GM21528 (cell line): ENCODE results near the gene ZFP1.

Experiments
- ATAC-seq: cut with Tn5 transposase; IDR thresholded peaks from one replicate; pipeline ENCODE4 v1.9.1; 2021; ENCODE audit warnings: mild to moderate bottlenecking, moderate library complexity; ENCODE audit not compliant: unreplicated experiment, low FRiP score

The ZFP1 gene

DNA sequence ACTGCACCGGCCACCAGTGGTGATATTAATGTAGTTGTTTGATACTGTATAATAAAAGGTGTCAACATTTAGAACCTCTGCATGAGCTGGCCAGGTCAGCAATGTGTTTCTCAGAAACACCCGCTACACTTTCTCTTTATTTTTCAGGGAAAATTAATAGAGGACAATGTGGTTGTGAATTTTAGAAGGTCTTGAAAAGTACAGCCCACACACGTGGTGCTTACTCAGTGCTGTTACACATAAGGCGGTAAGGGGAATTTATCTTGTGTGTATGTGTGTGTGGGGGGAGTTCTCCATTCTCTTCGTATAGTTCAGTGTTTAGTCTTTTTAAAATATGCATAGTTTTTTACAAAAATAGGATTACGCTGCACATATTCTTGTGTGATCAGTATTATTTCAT, 4.4 kb upstream of the ZFP1 start:
- no peak for ATAC-seq

DNA sequence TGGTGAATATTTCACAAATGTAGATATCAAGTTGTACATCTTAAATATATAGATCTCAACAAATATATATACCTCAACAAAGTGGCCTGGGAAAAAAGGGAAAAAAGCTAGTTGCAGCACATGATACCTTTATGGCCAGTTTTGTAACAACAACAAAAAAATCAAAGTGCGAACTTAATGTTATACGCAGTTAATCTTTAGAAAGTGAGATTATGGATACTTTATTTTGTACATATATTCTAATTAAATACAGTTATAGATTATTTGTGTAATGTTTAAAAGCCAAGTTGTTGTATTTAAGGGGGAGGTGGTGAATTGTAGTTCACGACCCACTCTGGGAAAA, 385 bp upstream of the ZFP1 start:
- ATAC-seq: no peak

DNA sequence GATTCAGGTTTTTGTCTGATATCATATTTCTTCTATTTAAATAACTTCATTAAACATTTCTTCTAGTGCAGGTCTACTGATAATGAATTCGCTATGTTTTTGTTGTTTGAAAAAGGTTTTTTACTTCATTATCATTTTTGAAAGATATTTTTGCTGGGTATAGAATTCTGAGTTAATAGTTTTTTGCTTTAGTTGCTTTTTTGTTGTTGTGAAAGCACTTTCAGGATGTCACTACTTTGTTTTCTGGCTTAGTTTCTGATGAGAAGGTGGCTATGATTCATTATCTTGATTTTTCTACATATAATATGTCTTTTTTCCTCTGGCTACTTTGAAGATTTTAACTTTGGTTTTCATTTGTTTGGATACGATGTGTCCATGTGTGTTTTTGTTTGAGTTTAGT, 3.5 kb downstream of the ZFP1 start:
- no peak for ATAC-seq

DNA sequence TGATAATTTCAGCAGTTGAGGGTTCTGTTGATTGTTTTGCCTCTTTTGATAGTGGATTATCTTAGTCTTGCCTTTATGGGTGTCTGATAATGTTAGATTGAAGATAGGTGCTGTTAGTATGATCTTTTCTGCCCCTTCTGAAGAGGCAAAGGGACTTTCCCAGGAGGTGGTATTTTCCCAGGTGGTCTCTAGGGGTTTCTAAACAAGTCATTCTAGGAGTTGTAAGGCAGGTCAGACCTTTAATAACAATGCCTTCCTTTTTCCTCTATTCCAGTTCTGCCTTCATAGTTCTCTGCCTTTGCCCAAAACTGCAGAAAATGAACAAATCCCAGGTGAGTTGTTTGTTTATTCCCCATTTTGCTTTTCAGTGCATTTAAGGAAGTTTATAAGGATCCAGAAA, 4.3 kb downstream of the ZFP1 start:
- ATAC-seq: no peak

DNA sequence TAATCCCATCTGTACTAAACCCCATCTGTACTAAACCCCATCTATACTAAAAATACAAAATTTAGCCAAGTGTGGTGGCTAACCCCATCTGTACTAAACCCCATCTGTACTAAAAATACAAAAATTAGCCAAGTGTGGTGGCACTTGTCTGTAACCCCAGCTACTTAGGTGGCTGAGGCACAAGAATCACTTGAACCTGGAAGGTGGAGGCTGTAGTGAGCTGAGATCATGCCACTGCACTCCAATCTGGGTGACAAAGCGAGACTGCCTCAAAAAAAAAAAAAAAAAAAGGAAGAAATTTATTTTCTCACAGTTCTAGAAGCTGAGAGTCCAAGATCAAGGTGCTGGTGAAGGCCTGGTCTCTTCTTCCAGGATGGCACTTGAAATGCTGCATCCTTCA, 12.1 kb downstream of the ZFP1 start:
- no peak for ATAC-seq

DNA sequence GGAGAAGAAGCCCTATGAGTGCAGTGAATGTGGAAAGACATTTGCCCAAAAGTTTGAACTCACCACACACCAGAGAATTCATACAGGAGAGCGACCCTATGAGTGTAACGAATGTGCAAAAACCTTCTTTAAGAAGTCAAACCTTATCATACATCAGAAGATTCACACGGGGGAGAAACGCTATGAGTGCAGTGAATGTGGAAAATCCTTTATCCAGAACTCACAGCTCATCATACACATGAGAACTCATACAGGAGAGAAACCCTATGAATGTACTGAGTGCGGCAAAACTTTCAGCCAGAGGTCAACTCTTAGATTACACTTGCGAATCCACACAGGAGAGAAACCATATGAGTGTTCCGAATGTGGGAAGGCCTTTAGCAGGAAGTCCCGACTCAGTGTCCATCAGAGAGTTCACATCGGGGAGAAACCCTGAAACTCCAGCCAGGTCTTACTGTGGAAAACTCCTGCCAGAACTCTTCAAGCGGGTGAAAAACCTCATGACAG, 21.6 kb downstream of the ZFP1 start:
- no peak for ATAC-seq

DNA sequence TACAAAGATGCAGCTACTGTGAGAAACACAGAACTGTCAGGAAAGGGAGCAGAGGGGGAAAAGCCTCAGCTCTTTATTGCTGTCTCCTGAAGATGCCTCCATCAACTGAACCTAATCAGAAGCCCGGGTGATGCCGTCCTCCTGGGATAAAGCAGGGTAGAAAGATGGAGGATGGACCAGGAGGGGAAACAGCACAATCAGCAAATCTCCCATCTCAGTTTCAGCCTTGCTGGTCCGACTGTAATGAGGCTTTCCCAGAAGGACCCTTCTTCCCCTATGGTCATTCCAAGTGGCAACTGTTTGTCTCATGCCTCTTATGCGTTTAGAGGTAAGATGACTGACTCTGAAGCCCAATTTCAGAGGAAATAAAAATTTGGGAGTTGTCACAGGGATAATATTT, 24.3 kb downstream of the ZFP1 start:
- ATAC-seq: no peak

DNA sequence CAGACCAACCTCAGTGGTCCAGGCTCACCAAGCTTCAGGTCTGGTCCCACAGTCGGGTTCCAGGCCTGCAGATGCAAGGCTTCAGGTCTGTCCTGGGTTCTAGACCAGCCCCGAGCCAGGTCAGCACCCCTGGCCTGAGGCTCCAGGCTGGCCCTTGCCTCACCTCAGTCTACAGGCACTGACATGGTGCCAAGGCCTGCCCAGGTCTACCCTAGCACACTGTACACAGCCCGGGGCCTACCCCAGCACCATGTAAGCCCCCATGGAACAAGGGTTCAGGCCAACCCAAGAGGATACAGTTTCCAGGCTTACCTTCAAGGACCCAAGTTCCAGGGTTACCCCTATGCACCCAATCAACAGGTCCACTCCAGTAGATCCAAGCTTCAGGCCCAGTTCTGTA, 26.8 kb downstream of the ZFP1 start:
- ATAC-seq: no peak

DNA sequence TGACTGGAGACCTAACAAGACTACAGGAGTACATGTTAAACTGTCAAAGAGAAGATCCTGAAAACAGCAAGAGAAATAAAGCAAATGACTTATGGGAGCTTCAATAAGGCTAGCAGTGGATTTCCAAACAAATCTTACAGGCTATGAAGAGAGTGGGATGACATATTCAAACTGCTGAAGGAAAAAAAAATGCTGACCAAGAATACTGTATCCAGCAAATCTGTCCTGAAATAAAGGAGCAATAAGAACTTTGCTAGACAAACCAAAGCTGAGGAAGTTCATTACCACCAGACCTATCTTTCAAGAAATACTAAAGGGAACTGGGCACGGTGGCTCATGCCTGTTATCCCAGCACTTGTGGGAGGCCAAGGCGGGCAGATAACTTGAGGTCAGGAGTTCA, 28.6 kb downstream of the ZFP1 start:
- ATAC-seq: no peak

DNA sequence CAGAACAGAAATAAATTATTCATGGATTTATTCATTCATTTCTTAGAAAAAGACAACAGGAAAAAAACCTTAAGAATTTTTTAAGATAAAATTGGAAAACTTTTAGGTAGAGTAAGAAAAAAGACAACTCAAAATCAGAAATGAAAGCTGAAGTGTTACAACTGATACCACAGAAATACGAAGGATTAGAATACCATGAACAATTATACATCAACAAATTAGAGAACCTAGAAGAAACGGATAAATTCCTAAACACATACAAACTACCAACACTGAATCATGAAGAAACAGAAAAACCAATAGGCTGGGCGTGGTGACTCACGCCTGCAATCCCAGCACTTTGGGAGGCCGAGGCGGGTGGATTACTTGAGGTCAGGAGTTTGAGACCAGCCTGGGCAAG, 30.9 kb downstream of the ZFP1 start:
- no peak for ATAC-seq

DNA sequence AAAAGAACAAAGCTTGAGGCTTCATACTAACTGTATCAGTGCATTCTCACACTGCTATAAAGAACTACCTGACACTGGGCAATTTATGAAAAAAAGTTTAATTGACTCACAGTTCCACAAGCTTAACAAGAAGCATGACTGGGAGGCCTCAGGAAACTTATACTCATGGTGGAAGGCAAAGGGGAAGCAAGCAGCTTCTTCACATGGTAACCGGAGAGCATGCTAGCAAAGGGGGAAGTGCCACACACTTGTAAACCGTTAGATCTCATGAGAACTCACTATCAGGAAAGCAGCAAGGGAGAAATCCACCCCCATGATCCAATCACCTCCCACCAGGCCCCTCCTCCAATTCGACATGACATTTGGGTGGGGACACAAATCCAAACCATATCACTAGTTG, 33.3 kb downstream of the ZFP1 start:
- ATAC-seq: no peak

DNA sequence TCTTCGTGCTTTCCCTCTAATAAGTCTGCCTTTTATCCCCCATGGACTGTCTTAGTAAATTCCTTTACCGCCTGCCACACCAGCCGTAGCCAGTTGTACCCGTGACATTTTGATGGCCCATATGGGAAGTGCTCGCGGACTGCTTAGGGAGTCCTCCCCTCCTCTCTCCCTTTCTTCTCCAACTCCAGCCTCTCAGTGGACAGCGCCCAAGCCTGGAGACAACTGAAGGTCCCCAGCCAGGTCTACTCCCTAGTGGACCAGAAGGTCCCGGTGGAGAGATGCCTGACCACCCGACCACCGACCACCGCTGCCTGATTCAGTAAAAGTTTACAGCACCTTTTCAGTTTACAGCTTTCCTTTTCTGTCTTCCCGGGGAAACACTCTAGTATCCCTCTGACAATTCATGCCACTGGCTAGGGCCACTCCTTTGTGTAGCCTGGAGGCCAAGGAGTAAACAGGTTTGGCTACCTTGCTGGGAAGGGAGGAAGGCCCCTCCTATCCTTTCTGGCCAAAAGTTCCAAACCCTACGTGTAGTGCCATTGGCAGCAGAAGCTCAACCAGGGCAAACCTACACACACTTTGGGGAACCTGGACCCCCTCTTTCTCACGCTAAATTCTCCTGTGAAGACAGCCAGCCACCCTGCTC, 40.6 kb downstream of the ZFP1 start:
- no peak for ATAC-seq

DNA sequence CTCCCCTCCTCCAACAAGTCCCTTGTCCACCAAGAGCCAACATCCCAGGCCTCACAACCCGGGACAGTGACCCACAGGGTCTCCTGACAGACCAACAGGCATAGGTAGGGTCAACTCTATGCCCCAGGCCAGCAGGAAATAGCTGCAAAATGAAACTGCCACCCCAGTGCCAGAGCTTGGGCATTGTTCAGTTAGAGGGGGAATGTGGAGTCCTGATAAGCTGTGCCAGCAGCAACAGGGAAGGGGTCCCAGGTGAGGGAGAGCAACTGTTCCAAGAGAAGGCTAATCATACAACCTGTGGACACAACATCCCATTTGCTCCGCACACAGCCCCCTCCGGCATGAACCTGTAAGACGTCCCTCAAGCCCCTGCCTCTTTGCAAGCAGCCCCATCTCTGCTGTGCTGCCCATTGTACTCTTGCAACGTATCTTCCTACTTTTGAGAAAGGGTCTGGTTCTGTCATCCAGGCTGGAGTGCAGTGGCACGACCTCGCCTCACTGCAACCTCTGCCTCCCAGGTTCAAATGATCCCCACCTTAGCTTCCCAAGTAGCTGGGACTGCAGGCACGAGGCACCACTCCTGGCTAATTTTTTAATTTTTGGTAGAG, 41.4 kb downstream of the ZFP1 start:
- ATAC-seq: no peak

DNA sequence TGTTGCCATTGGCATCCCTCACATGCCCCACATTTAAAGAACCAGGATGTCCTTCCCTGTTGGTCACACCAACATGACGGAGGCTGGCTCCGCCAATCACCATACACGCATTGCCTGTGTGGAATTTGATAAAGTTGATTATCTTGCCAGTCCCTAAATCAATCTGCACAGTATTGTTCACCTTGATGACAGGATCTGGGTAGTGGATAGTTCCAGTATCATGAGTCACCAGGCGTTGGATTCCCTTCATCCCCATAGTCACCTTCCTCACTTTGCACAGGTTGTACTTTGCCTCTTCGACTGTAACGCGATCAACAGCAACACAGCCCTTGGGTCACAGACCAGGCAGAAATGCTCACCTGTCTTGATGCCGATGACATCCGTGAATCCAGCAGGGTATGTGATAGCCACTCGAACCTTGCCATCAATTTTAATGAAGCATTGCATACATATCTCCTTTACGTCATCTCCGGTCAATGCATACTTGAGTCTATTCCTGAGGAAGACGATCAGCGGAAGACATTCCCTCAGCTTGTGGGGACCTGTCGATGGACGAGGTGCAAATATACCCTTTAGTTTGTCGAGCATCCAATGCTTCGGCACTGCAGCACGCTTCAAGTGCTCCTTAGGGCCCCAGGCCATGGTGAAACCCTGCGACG, 44.4 kb downstream of the ZFP1 start:
- no peak for ATAC-seq

DNA sequence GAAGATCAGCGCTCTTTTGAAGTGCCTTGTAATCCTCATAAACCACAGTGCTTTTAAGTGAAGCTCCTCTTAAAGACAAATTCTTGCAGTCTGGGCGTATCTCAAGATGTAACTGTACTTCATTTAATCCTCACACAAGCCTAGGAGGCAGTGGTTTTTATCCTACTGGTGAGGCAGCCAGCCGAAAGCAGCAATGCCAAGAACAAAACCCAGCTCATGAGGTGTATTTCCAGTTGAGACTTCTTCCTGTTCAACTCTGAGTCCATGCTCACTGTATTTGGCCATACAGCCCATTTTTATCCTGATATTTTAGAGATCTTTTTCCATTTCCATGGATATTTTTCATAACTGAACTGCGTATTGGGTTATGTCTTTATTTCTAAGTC, 44.9 kb downstream of the ZFP1 start:
- ATAC-seq: no peak

DNA sequence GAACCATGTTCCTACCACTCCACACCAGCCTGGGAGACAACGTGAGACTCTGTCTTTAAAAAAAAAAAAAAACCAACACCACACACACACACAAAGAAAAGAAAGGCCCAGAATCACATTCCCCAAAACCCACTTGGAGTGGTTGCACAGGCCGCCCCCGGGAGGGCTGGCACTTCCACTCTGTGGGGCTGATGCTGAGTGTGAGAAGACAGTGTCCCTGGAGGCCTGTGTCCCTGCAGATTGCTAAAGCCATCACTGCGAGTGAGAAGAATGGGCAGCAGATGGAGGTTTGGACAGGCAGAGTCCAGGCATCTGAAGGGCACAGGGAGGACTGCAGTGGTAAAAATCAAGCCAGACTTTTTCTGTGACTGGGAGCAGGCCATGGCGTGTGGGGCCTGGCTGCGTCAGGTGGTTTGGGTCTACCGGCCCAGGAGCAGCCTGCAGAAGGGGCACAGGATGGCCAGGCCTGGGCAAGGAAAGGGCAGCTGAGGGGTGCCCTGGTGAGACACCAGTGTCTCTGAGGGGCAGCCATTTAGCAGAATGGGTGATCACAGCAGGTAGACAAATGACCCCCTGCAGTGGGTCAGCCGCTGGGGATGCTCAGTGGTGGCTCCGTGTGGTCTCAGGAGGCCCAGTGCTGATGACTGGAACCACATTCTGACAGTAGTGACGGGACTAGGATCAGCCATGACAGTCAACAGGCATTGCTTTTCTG, 45.6 kb downstream of the ZFP1 start:
- no peak for ATAC-seq

DNA sequence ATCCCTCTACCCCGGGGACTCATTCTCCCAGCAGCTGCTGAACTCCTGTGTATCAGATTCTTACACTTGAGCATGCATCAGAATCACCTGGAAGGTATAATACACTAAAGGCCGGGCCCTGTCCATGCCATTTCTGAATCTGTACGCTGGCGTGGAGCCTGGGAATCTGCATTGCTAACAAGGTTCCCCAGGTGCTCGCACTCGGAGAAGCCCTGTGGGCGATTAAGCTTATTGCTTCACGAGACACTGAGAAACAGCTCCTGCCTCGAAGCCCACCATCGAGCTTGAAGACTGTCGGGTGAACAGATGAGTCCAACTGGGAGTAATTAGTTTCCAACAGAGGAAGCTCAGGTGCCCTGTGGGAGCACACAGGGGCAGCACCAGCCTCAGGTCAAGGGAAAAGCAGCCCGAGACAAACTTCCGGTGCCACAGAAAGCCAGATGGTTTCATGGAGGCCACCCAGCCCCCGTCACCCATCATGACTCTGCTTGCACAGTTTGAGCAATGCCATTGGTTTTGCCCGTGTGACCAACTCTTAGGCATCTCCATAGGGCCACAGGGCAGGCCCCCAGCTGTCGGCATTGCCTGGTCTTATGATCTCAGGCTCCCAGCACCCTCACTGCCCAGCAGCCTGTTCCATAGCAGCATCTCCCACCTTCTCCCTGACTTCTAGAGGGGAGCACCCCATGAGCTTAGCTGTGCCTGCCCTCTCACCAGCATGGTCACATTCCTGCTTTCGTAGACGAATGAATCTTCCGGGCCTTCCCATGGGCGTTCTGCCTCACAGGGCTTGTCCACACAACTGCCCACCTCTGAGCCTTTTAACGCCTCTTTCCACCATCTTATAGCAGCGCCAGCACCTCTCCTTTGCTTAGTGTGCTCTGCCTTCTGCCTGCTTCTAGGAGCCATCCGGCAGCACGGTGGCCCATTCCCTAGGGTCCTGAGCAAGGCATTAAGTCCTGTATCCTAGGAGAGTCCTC, 47.8 kb downstream of the ZFP1 start:
- ATAC-seq: no peak

DNA sequence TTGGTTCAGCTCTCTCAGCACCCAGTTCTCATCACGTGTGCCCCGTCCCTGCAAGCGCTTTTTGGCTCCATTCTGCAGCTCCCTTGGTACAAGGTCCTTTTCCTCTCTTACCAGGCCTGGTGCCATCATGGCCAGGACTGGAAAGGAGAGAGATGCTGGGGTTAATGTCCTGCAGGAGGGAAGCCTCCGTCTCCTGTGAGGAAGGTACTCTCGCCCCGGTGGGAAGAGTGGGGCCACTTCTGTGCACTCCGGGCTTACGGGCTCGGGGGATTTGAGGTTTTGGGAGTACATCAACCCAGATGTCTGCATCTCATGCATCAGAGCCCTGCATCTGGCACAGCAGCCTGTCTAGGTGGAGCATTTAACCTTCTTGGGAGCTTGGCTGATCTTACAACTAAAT, 48.5 kb downstream of the ZFP1 start:
- no peak for ATAC-seq

DNA sequence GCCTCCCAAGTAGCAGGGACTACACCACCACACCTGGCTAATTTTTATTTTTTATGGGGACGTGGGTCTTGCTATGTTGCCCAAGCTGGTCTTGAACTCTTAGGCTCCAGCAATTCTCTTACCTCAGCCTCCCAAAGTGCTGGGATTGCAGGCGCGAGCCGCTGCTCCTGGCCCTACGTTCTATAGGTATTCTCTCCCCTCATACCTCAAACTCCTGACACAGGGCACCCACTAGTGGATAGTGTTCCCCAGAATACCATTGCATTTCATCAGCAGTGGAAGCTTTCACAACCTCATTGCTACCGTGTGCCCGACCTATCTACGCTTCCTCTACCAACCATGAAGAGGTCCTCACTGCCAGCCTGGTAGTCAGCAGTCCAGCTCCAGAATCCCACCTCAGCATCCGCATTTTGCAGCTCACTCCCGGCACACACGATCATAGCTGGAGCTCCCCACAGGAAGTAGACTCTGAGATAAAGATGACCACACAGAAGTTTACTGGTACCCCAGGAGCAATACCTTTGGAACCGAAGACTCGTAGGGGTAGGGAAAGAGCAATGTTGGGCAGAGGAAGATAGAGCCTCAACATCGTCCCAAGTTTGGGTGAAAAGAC, 49.3 kb downstream of the ZFP1 start:
- ATAC-seq: no peak

DNA sequence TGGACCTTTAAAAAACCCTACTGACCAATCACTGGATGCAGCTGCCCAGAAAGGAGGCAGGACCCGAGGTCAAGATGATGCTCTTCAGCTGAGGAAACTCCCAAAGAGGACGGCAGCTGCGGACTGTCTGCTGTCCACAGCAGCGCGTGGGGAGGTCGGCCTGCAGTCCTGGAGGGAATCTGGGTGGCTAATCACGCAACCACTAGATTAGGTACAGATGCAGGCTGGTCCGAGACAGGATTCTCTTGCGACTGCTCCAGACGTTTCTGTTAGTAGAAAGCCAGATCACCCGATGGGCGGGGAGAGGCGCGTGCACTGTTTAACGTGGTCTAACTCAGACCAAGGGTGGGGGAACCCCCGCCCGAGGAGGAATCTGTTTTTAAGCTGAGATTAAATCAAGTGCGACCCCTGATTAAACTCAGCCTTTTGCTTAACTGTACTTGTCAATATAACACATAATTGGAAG, 49.8 kb downstream of the ZFP1 start:
- no peak for ATAC-seq
